HG02973 (cell line): Measurements from ENCODE around the gene MARVELD2.
"Not testable (repeated sequence)": the region's sequence is repeated elsewhere in the genome, so short reads cannot be mapped to it uniquely, and the experiment has no call there.

Experiments used
- ATAC-seq: cut with Tn5 transposase; IDR thresholded peaks from one replicate; pipeline ENCODE4 v1.9.1; 2021; ENCODE audit warnings: moderate library complexity; ENCODE audit not compliant: unreplicated experiment

The MARVELD2 gene, protein sequence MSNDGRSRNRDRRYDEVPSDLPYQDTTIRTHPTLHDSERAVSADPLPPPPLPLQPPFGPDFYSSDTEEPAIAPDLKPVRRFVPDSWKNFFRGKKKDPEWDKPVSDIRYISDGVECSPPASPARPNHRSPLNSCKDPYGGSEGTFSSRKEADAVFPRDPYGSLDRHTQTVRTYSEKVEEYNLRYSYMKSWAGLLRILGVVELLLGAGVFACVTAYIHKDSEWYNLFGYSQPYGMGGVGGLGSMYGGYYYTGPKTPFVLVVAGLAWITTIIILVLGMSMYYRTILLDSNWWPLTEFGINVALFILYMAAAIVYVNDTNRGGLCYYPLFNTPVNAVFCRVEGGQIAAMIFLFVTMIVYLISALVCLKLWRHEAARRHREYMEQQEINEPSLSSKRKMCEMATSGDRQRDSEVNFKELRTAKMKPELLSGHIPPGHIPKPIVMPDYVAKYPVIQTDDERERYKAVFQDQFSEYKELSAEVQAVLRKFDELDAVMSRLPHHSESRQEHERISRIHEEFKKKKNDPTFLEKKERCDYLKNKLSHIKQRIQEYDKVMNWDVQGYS

GRCh38 chr5:69414885-69415583 lies at the start of gene MARVELD2:
Gene MARVELD2 (plus strand): TSS chr5:69415116. CDS start chr5:69419386, 4,270 bp downstream.
- no peak for ATAC-seq

- ATAC-seq: no peak
Measured at GRCh38 chr5:69367697-69368279, 47.1 kb upstream of the MARVELD2 start.

- ATAC-seq: no peak
Measured at GRCh38 chr5:69368458-69369339, 46.2 kb upstream of the MARVELD2 start.

DNA sequence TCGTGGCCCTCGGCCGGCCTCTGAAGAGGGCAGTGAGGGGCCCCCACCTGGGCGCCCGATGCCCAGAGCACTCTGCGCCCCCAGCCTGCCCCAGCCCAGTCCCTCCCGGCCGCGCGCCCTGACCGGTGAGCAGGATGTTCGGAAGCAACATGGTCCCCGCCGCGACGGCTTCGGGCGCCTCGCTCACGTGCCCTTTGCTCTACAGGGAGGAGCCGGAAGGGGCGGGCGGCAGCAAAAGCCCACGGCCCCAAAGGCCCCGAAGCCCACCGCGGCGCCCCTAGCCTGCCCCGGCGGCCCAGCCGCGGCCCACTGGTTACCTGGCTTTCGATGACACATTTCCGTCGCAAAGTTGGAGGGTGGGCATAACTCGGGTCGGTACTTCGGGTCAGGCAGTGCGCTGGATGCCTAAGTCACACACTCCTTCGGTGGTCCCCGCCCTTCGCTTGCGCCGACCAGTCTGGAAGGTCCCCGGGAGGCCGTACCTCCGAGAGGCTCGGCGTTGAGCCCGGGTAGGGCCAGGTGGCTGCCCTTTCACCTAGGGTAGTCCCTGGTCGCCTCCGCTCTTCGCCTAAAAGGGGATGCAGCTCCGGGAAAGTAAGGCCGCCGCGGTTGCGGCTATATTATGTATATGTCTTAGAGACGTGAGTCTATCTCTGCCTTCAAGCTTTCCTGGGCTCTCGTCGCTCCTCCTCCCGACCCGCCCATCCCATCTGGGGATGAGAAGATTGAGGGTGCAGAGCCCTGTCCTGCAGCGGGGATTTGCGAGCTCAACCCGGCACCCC lies 45.4 kb upstream of the MARVELD2 start, which contains the start of the genes AK6, RAD17 and TAF9:
Gene AK6 (minus strand): TSS at position 181 of the 782 bp plus-strand sequence. CDS start 30 bp downstream, at position 151.
Gene RAD17 (plus strand): TSS at position 479 of the 782 bp plus-strand sequence. CDS start 2,391 bp downstream, outside the sequence.
Gene TAF9 (minus strand): TSS at position 181 of the 782 bp plus-strand sequence. CDS start 3,783 bp downstream, outside the sequence.
- ATAC-seq: peak; percentile 92

DNA sequence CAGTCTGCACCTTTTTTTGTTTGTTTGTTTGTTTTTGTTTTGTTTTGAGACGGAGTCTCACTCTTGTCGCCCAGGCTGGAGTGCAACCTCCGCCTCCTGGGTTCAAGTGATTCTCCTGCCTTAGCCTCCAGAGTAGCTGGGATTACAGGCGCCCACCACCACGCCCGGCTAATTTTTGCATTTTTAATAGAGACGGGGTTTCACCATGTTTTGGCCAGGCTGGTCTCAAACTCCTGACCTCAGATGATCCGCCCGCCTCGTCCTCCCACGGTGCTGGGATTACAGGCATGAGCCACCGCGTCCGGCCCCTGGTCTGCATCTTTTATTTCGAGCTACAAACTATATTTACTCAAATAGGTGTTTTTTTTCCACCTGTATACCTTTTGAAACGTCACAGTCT lies 44.6 kb upstream of the MARVELD2 start:
- not testable (repeated sequence) for ATAC-seq

DNA sequence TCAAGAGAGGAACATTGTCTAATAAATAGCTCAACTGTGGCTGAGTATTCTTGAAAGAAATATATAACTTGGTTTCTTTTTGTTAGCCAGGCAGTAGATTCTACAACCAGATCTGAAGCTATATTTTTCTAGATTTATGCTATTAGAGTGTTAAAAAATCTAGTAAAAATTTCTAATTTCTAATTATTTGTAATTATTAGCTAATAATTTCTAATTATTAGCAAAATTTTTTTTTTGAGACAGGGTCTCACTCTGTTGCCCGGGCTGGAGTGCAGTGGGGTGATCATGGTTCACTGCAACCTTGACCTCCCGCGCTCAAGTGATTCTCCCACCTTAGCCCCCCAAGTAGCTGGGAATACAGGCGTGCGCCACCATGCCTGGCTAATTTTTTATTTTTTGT lies 42.5 kb upstream of the MARVELD2 start:
- ATAC-seq: no peak

DNA sequence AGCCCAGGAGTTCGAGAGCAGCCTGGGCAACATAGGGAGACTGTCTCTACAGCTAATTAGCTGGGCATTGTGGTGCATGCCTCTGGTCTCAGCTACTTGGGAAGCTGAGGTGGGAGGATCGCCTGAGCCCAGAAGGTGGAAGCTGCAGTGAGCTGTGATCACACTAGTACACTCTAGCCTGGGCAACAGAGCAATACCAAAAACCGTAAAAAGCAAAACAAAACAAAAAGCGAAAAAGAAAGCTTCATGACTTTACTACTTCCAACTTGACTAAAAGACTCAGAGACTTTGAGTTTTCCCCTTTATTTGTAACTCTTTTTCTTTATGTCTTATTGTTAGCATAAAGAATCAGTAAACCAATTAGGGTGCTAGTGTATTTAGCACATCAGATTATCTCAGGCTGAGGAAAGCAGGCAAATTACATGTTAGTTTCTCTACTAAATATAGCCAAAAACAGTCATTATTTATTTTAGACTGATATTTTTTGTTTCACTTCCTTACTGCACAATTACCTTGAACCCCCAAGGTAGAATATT lies 39.9 kb upstream of the MARVELD2 start:
- peak; percentile 65 for ATAC-seq

GRCh38 chr5:69378376-69378775 lies 36.5 kb upstream of the MARVELD2 start:
- ATAC-seq: no peak

GRCh38 chr5:69404659-69405330 lies 10.1 kb upstream of the MARVELD2 start:
- no peak for ATAC-seq

- no peak for ATAC-seq
Measured at GRCh38 chr5:69415584-69415958, 655 bp downstream of the MARVELD2 start.

GRCh38 chr5:69416180-69416579 lies 1.3 kb downstream of the MARVELD2 start:
- ATAC-seq: no peak

DNA sequence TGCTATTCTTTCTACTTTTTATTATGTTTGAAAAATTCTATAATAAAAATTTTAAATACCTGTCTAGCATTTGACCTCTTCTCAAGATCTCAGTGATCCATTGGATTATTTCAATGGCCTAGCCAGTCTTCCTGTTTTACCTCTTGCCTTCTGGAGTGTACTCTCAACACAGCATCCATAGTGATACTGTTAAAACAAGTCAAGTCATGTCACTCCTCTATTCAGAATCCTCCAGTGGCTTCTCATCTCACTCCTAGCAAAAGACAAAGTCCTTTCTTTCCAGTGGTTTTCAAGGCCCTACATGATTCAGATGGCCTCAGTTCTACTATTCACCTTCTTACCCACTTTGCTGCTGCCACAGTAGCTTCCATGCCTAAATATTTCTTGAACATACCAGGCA lies 1.8 kb downstream of the MARVELD2 start:
- no peak for ATAC-seq

GRCh38 chr5:69418554-69418953 lies 3.6 kb downstream of the MARVELD2 start:
- ATAC-seq: no peak

DNA sequence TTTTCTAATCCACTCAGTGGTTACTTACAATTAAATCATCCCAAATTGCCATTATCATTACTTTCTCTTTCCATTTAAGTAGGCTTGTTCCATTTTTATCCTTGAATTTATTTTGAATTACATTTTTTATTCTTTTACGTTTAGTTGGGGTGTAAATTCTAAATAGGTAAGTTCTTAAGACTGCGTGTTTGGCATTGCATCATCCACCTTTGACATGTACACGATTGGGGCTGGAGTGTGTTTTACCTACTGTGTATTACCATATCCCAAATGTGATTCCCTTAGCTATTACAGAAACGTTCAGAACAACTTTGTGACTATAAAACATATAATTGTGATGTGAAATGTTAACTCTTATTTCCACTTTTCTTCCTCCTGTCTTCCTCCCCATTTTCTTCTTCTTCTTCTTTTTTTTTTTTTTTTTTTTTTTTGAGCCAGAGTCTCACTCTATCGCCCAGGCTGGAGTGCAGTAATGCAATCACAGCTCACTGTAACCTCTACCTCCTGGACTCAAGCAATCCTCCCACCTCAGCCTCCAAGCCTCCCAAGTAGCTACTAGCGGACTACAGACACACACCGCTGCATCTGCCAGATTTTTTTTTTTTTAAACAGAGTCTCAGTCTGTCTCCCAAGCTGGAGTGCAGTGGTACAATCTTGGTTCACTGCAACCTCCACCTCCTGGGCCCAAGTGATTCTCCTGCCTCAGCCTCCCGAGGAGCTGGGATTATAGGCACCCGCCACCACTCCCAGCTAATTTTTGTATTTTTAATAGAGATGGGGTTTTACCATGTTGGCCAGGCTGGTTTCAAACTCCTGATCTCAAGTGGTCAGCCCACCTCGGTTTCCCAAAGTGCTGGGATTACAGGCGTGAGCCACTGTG lies 16.7 kb downstream of the MARVELD2 start:
- ATAC-seq: no peak

- ATAC-seq: peak; percentile 69
Measured at GRCh38 chr5:69432412-69433206, 17.7 kb downstream of the MARVELD2 start.

DNA sequence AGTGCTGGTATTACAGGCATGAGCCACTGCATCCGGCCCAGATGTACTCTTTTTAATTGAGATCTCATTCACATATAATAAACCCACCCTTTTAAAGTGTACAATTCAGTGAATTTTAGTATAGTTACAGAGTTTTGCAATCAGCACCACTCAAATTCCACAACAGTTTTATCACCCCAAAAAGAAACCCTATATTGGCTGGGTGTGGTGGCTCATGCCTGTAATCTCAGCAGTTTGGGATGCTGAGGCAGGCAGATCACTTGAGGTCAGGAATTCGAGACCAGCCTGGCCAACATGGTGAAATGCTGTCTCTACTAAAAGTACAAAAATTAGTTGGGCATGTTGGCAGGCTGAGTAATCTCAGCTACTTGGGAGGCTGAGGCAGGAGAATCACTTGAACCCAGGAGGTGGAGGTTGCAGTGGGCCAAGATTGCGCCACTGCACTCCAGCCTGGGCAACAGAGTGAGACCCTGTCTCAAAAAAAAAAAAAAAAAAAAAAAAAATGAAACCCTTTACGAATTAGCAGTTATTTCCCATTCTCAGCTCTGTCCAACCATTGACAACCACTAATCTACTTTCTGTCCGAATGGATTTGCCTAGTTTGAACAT lies 20.5 kb downstream of the MARVELD2 start:
- ATAC-seq: not testable (repeated sequence)
